Left hindlimb (tissue), 1 donor: ENCODE measurements around the gene SLC7A10.

ENCODE experiments used
- DNase-seq: peaks from one replicate; pipeline ENCODE4 v3.0.0-alpha.2; 2018

The SLC7A10 gene

GRCh38 chr19:33225458-33225926 is at the start of gene SLC7A10:
SLC7A10 (minus strand) TSS chr19:33225850; CDS start chr19:33225703, 147 bp downstream.
- DNase-seq, result no peak

GRCh38 chr19:33274663-33275558 is 49.3 kb upstream of the SLC7A10 start:
- DNase-seq, result no peak

- DNase-seq, result peak; percentile 56
These were observed 48.4 kb upstream of the SLC7A10 start for GRCh38 chr19:33273881-33274662.

- DNase-seq, result no peak
These were observed 47.6 kb upstream of the SLC7A10 start for GRCh38 chr19:33273065-33273736.

- DNase-seq, result no peak
These were observed 45.8 kb upstream of the SLC7A10 start for GRCh38 chr19:33271246-33272021.

GRCh38 chr19:33270769-33271168 is 45.1 kb upstream of the SLC7A10 start:
- DNase-seq, result no peak

GRCh38 chr19:33269016-33269415 is 43.4 kb upstream of the SLC7A10 start:
- DNase-seq, result no peak

GRCh38 chr19:33268162-33268991 is 42.7 kb upstream of the SLC7A10 start:
- DNase-seq, result no peak

GRCh38 chr19:33267706-33268105 is 42.1 kb upstream of the SLC7A10 start:
- DNase-seq, result no peak

GRCh38 chr19:33266974-33267484 is 41.4 kb upstream of the SLC7A10 start:
- DNase-seq, result no peak

- no peak for DNase-seq
These were observed 39.3 kb upstream of the SLC7A10 start for GRCh38 chr19:33264881-33265445.

- no peak for DNase-seq
These were observed 37.8 kb upstream of the SLC7A10 start for GRCh38 chr19:33263325-33264023.

- DNase-seq, result no peak
These were observed 36.0 kb upstream of the SLC7A10 start for GRCh38 chr19:33261511-33262189.

GRCh38 chr19:33260628-33261418 is 35.2 kb upstream of the SLC7A10 start:
- DNase-seq, result no peak

GRCh38 chr19:33259539-33259938 is 33.9 kb upstream of the SLC7A10 start:
- no peak for DNase-seq

GRCh38 chr19:33257828-33258227 is 32.2 kb upstream of the SLC7A10 start:
- DNase-seq, result no peak

GRCh38 chr19:33256261-33256660 is 30.6 kb upstream of the SLC7A10 start:
- DNase-seq, result no peak

GRCh38 chr19:33255781-33256180 is 30.1 kb upstream of the SLC7A10 start:
- no peak for DNase-seq
